GM23248 (cell line): ENCODE data around the gene NLK. TPM values are rescaled to one million over a fixed set of nuclear protein-coding genes. Genes with fewer than 3 reads are reported as not detected.

Experiments
- DNase-seq: peaks from one replicate; pipeline ENCODE4 v3.0.0-alpha.2; 2015
- H2AFZ ChIP-seq: fragments of 200-600 bp; sonication (generic); 2 replicates; pipeline ENCODE4 v1.6.1; 2016; ENCODE audit warnings: antibody characterized with exemption
- H3F3A ChIP-seq: fragments of 200-600 bp; sonication (generic); 2 replicates; pipeline ENCODE4 v1.6.1; 2016; ENCODE audit warnings: mild to moderate bottlenecking, antibody characterized with exemption, mixed run types; ENCODE audit not compliant: insufficient read depth
- H3K27ac ChIP-seq: fragments of 200-600 bp; sonication (generic); 2 replicates; pipeline ENCODE4 v1.5.1; 2016; ENCODE audit warnings: mild to moderate bottlenecking
- H3K27me3 ChIP-seq: fragments of 200-600 bp; sonication (generic); replicated peaks from 2 replicates; pipeline ENCODE4 v1.6.1; 2016; ENCODE audit warnings: mild to moderate bottlenecking; ENCODE audit not compliant: insufficient read depth
- H3K36me3 ChIP-seq: fragments of 200-600 bp; sonication (generic); 2 replicates; pipeline ENCODE4 v1.6.1; 2016; ENCODE audit warnings: low read depth, mild to moderate bottlenecking
- H3K4me1 ChIP-seq: fragments of 200-600 bp; sonication (generic); 2 replicates; pipeline ENCODE4 v1.6.1; 2016; ENCODE audit warnings: mild to moderate bottlenecking; ENCODE audit not compliant: insufficient read depth
- H3K4me2 ChIP-seq: fragments of 200-600 bp; sonication (generic); one replicate; pipeline ENCODE4 v1.6.1; 2016; ENCODE audit warnings: mild to moderate bottlenecking; ENCODE audit not compliant: unreplicated experiment
- H3K4me3 ChIP-seq: fragments of 200-600 bp; sonication (generic); 2 replicates; pipeline ENCODE4 v1.5.1; 2016; ENCODE audit warnings: mild to moderate bottlenecking
- H3K79me2 ChIP-seq: fragments of 200-600 bp; sonication (generic); 2 replicates; pipeline ENCODE4 v1.6.1; 2016; ENCODE audit warnings: mild to moderate bottlenecking; ENCODE audit not compliant: insufficient read depth
- H3K9ac ChIP-seq: fragments of 200-600 bp; sonication (generic); 2 replicates; pipeline ENCODE4 v1.6.1; 2016; ENCODE audit warnings: mild to moderate bottlenecking
- H3K9me2 ChIP-seq: fragments of 200-600 bp; sonication (generic); 2 replicates; pipeline ENCODE4 v1.6.1; 2016; ENCODE audit warnings: mixed run types, mild to moderate bottlenecking, moderate library complexity; ENCODE audit not compliant: insufficient read depth
- H3K9me3 ChIP-seq: fragments of 200-600 bp; sonication (generic); one replicate; pipeline ENCODE4 v1.6.1; 2017; ENCODE audit warnings: low read depth
- H4K20me1 ChIP-seq: fragments of 200-600 bp; sonication (generic); 2 replicates; pipeline ENCODE4 v1.6.0; 2016; ENCODE audit not compliant: insufficient read depth
- EZH2 ChIP-seq: fragments of 200-600 bp; sonication (generic); IDR thresholded peaks from 2 replicates; pipeline ENCODE4 v1.6.1; 2018; ENCODE audit warnings: antibody characterized with exemption, mild to moderate bottlenecking; ENCODE audit not compliant: insufficient read depth, poor library complexity, severe bottlenecking
- EZH2phosphoT487 ChIP-seq: fragments of 200-600 bp; sonication (generic); IDR thresholded peaks from 2 replicates; pipeline ENCODE4 v1.6.1; 2018; ENCODE audit warnings: antibody characterized with exemption, moderate library complexity, mild to moderate bottlenecking, low read depth; ENCODE audit not compliant: insufficient read depth
- WGBS, 2 experiments: methylation state at CpG; one replicate each; pipeline ENCODE4 v1.1.6; 2015 to 2017; ENCODE audit warnings: low lambda C conversion rate in 2 of 2, low coverage in 1 of 2; ENCODE audit errors: missing lambda C conversion rate in 2 of 2; 5-methylcytosine and 5-hydroxymethylcytosine counted together
- in situ Hi-C: fragments of 300-500 bp; cut with MboI; formaldehyde crosslinking; loops from 2 replicates; pipeline ENCODE4 v1.15.0; 2020
- polyA plus RNA-seq: library from polyadenylated mRNA; unstranded; fragments of >200 nt; fragmentation: Nextera tagmentation; extraction: Ambion mirVana; gene quantifications from 2 replicates; pipeline ENCODE4 v1.2.1, GENCODE V29; 2016
- total RNA-seq: library from RNA; depleted of rRNA; stranded (reverse); fragments of >200 nt; shearing (Covaris generic); gene quantifications from 2 replicates; pipeline ENCODE4 v1.2.3, GENCODE V29; 2014

The NLK gene
- total and polyA plus RNA-seq, 2 experiments from 2014 or later: 3.8 to 17.6 TPM

- DNase-seq: no peak
- WGBS, 2 experiments: 19 to 24% methylated on average over 1 of the region's 1 CpG
- no peaks in the 10 kb centered on the region for H3K9me2 ChIP-seq
- no peaks in the 10 kb centered on the region for H4K20me1 ChIP-seq
- H3K27me3 ChIP-seq: no peaks in the 10 kb centered on the region
- no peak overlapping the region for H3K27ac ChIP-seq
- H3K9ac ChIP-seq: no peak overlapping the region
- no peaks in the 10 kb centered on the region for H3K4me1 ChIP-seq
- H2AFZ ChIP-seq: no peak overlapping the region
- TF ChIP-seq EZH2 (no peak), EZH2phosphoT487 (no peak)
- H3K9me3 ChIP-seq: no peaks in the 10 kb centered on the region
- in situ Hi-C loops: no loop called here
- no peak overlapping the region for H3K4me2 ChIP-seq
- H3K4me3 ChIP-seq: no peak overlapping the region
- no peaks in the 10 kb centered on the region for H3K79me2 ChIP-seq
- no peaks in the 10 kb centered on the region for H3K36me3 ChIP-seq
- H3F3A ChIP-seq: no peaks in the 10 kb centered on the region
Measured at GRCh38 chr17:28020515-28020914, 22.0 kb upstream of the NLK start.

GRCh38 chr17:28029044-28029443 lies 13.4 kb upstream of the NLK start:
- Histone ChIP-seq H4K20me1 (no peaks in the 10 kb centered on the region), H3K79me2 (no peaks in the 10 kb centered on the region), H3K4me2 (no peak overlapping the region), H3K9me2 (no peaks in the 10 kb centered on the region), H3K27me3 (no peaks in the 10 kb centered on the region), H2AFZ (no peak overlapping the region), H3K9me3 (no peaks in the 10 kb centered on the region), H3F3A (peaks cover 8% of the 10 kb centered on the region), H3K4me3 (no peak overlapping the region), H3K27ac (no peak overlapping the region), H3K4me1 (peaks cover 5% of the 10 kb centered on the region), H3K36me3 (no peaks in the 10 kb centered on the region), H3K9ac (no peak overlapping the region)
- WGBS, 2 experiments: 18 to 24% methylated on average over 1 of the region's 1 CpG
- in situ Hi-C loops: no loop called here
- no peak for DNase-seq
- TF ChIP-seq EZH2phosphoT487: no peak
- TF ChIP-seq EZH2: no peak

GRCh38 chr17:28030386-28030785 lies 12.1 kb upstream of the NLK start:
- no peak overlapping the region for H2AFZ ChIP-seq
- no peak for DNase-seq
- H3K27me3 ChIP-seq: no peaks in the 10 kb centered on the region
- H3K9ac ChIP-seq: no peak overlapping the region
- H3K79me2 ChIP-seq: no peaks in the 10 kb centered on the region
- H3K4me1 ChIP-seq: peaks cover 11% of the 10 kb centered on the region
- H3K9me3 ChIP-seq: no peaks in the 10 kb centered on the region
- H4K20me1 ChIP-seq: no peaks in the 10 kb centered on the region
- no peaks in the 10 kb centered on the region for H3K36me3 ChIP-seq
- in situ Hi-C loops: no loop called here
- no peak for TF ChIP-seq EZH2
- no peak for TF ChIP-seq EZH2phosphoT487
- no peak overlapping the region for H3K4me2 ChIP-seq
- no peaks in the 10 kb centered on the region for H3K9me2 ChIP-seq
- WGBS, 2 experiments: 60 to 64% methylated on average over 3 of the region's 3 CpGs
- no peak overlapping the region for H3K4me3 ChIP-seq
- no peak overlapping the region for H3K27ac ChIP-seq
- peaks cover 8% of the 10 kb centered on the region for H3F3A ChIP-seq

GRCh38 chr17:28031174-28031573 lies 11.3 kb upstream of the NLK start:
- no peaks in the 10 kb centered on the region for H3K9me3 ChIP-seq
- peaks cover 11% of the 10 kb centered on the region for H3K4me1 ChIP-seq
- H3K9ac ChIP-seq: no peak overlapping the region
- DNase-seq: no peak
- TF ChIP-seq EZH2phosphoT487: no peak
- H3K36me3 ChIP-seq: no peaks in the 10 kb centered on the region
- no peak overlapping the region for H3K4me3 ChIP-seq
- H3K27me3 ChIP-seq: no peaks in the 10 kb centered on the region
- H2AFZ ChIP-seq: no peak overlapping the region
- no peaks in the 10 kb centered on the region for H4K20me1 ChIP-seq
- H3K4me2 ChIP-seq: no peak overlapping the region
- 67 to 68% methylated on average over 6 of the region's 6 CpGs for WGBS, 2 experiments
- peaks cover 8% of the 10 kb centered on the region for H3F3A ChIP-seq
- H3K27ac ChIP-seq: no peak overlapping the region
- H3K9me2 ChIP-seq: no peaks in the 10 kb centered on the region
- in situ Hi-C loops: no loop called here
- no peaks in the 10 kb centered on the region for H3K79me2 ChIP-seq
